Colonic mucosa (tissue), 4 donors: ENCODE measurements around the gene RIMBP2. TPM values are rescaled to one million over a fixed set of nuclear protein-coding genes. Genes with fewer than 3 reads are reported as not detected.

Source experiments
- DNase-seq: peaks from one replicate; pipeline ENCODE4 v3.0.0-alpha.2; 2020
- H3K27ac ChIP-seq: fragments of 200-600 bp; one replicate; pipeline ENCODE4 v1.8.0; 2021
- H3K27me3 ChIP-seq: fragments of 200-600 bp; one replicate; pipeline ENCODE4 v1.8.0; 2021
- H3K36me3 ChIP-seq: fragments of 200-600 bp; one replicate; pipeline ENCODE4 v1.8.0; 2021
- H3K4me1 ChIP-seq: fragments of 200-600 bp; one replicate; pipeline ENCODE4 v1.8.0; 2021; ENCODE audit warnings: mild to moderate bottlenecking
- H3K4me3 ChIP-seq: fragments of 200-600 bp; one replicate; pipeline ENCODE4 v1.8.0; 2021
- H3K9ac ChIP-seq, 2 donors: one replicate each; pipeline ENCODE4 v1.7.0; 2013; ENCODE audit warnings: control low read depth in 2 of 2, low read depth in 2 of 2, low read length in 2 of 2
- H3K9me3 ChIP-seq: fragments of 200-600 bp; one replicate; pipeline ENCODE4 v1.8.0; 2021
- CTCF ChIP-seq: fragments of 200-600 bp; IDR thresholded peaks from one replicate; pipeline ENCODE4 v1.8.0; 2022; ENCODE audit warnings: antibody characterized with exemption, mild to moderate bottlenecking
- intact Hi-C: fragments of 100-400 bp; cut with DNase I; formaldehyde crosslinking; loops from one replicate; pipeline ENCODE4 v1.14.1; 2022
- total RNA-seq, 2 donors: library from RNA; stranded (reverse); fragmentation: NEBNext Ultra II Directional in 1 of 2; extraction: Animal tissue kit (Norgen Biotek cat#: 25700) in 1 of 2; gene quantifications; one replicate each; pipeline ENCODE4 v1.2.1, GENCODE V29; 2021
- donor health status: healthy.
- donor health status: DM: no; HTN: no; CAD: no.
- donor health status: DM: no; HTN: no; CAD: no.

Gene RIMBP2
- total RNA-seq, 2 donors from 2014 or later: 4.8 to 5.6 TPM

- Histone ChIP-seq H3K4me3 (no peak overlapping the region), H3K4me1 (no peaks in the 10 kb centered on the region), H3K27me3 (no peaks in the 10 kb centered on the region), H3K9ac (no peak overlapping the region), H3K9me3 (no peaks in the 10 kb centered on the region), H3K36me3 (no peaks in the 10 kb centered on the region), H3K27ac (no peak overlapping the region)
- no peak for TF ChIP-seq CTCF
- DNase-seq: no peak
- intact Hi-C loops: no loop called here
These were observed 71.5 kb downstream of the RIMBP2 start for GRCh38 chr12:130644566-130644965.

GRCh38 chr12:130644146-130644545 is 72.0 kb downstream of the RIMBP2 start:
- no peak for TF ChIP-seq CTCF
- H3K36me3 ChIP-seq: no peaks in the 10 kb centered on the region
- H3K4me1 ChIP-seq: no peaks in the 10 kb centered on the region
- H3K27ac ChIP-seq: no peak overlapping the region
- H3K9me3 ChIP-seq: no peaks in the 10 kb centered on the region
- DNase-seq: no peak
- intact Hi-C loops: no loop called here
- no peak overlapping the region for H3K9ac ChIP-seq
- H3K27me3 ChIP-seq: no peaks in the 10 kb centered on the region
- H3K4me3 ChIP-seq: no peak overlapping the region

GRCh38 chr12:130642856-130643255 is 73.2 kb downstream of the RIMBP2 start:
- no peak overlapping the region for H3K4me3 ChIP-seq
- no peak for TF ChIP-seq CTCF
- no peaks in the 10 kb centered on the region for H3K9me3 ChIP-seq
- H3K27ac ChIP-seq: no peak overlapping the region
- H3K4me1 ChIP-seq: no peaks in the 10 kb centered on the region
- H3K36me3 ChIP-seq: no peaks in the 10 kb centered on the region
- intact Hi-C loops: no loop called here
- no peak for DNase-seq
- no peaks in the 10 kb centered on the region for H3K27me3 ChIP-seq
- H3K9ac ChIP-seq: no peak overlapping the region

- H3K4me3 ChIP-seq: no peak overlapping the region
- H3K9ac ChIP-seq: no peak overlapping the region
- H3K27me3 ChIP-seq: no peaks in the 10 kb centered on the region
- no peaks in the 10 kb centered on the region for H3K36me3 ChIP-seq
- H3K27ac ChIP-seq: no peak overlapping the region
- no peaks in the 10 kb centered on the region for H3K9me3 ChIP-seq
- no peak for TF ChIP-seq CTCF
- DNase-seq: no peak
- H3K4me1 ChIP-seq: no peaks in the 10 kb centered on the region
- intact Hi-C loops: no loop called here
These were observed 74.4 kb downstream of the RIMBP2 start for GRCh38 chr12:130641533-130642184.

GRCh38 chr12:130640901-130641300 is 75.2 kb downstream of the RIMBP2 start:
- Histone ChIP-seq H3K9me3 (no peaks in the 10 kb centered on the region), H3K4me3 (no peak overlapping the region), H3K9ac (no peak overlapping the region), H3K27ac (no peak overlapping the region), H3K27me3 (no peaks in the 10 kb centered on the region), H3K36me3 (no peaks in the 10 kb centered on the region), H3K4me1 (no peaks in the 10 kb centered on the region)
- DNase-seq: no peak
- intact Hi-C loops: no loop called here
- TF ChIP-seq CTCF: no peak
